Fibroblast of lung (primary cell): ENCODE measurements around the gene PLEKHH3. TPM values are rescaled to one million over a fixed set of nuclear protein-coding genes. Genes with fewer than 3 reads are reported as not detected.

Experiments
- DNase-seq, 2 donors: peaks; one replicate each; pipeline versions ENCODE4 v3.0.0 to v3.0.0-alpha.2; 2010; ENCODE audit warnings: low read depth in 2 of 2
- H2AFZ ChIP-seq: 2 replicates; pipeline ENCODE4 v1.5.1; 2012; ENCODE audit warnings: low read length, control low read depth, inconsistent platforms
- H3K27ac ChIP-seq: 2 replicates; pipeline ENCODE4 v1.5.1; 2011; ENCODE audit warnings: low read length, control low read depth; ENCODE audit not compliant: insufficient read depth
- H3K27me3 ChIP-seq: 2 replicates; pipeline ENCODE4 v1.5.1; 2011; ENCODE audit warnings: mild to moderate bottlenecking, low read length; ENCODE audit not compliant: control insufficient read depth, insufficient read depth
- H3K36me3 ChIP-seq: 2 replicates; pipeline ENCODE4 v1.5.1; 2011; ENCODE audit warnings: low read length; ENCODE audit not compliant: control insufficient read depth, insufficient read depth
- H3K4me1 ChIP-seq: 2 replicates; pipeline ENCODE4 v1.5.1; 2011; ENCODE audit warnings: low read length; ENCODE audit not compliant: control insufficient read depth, insufficient read depth; ENCODE audit errors: extremely low read depth
- H3K4me2 ChIP-seq: 2 replicates; pipeline ENCODE4 v1.5.1; 2011; ENCODE audit warnings: low read length, control low read depth; ENCODE audit not compliant: insufficient read depth; ENCODE audit errors: extremely low read depth
- H3K4me3 ChIP-seq, 4 experiments: fragments of 200-600 bp in 1 of 4; sonication (generic) in 1 of 4; replicated peaks in 1 of 4; 2 replicates each; pipeline ENCODE4 v1.5.1; 2011 to 2016; ENCODE audit warnings: low read length in 4 of 4, low read depth in 3 of 4, mild to moderate bottlenecking in 3 of 4, control low read depth in 2 of 4, inconsistent platforms in 1 of 4, mixed read lengths in 1 of 4; ENCODE audit not compliant: insufficient read depth in 1 of 4; ENCODE audit errors: control extremely low read depth in 1 of 4
- H3K79me2 ChIP-seq: 2 replicates; pipeline ENCODE4 v1.5.1; 2012; ENCODE audit warnings: mild to moderate bottlenecking, low read length, inconsistent platforms; ENCODE audit not compliant: control insufficient read depth, insufficient read depth
- H3K9ac ChIP-seq: 2 replicates; pipeline ENCODE4 v1.5.1; 2011; ENCODE audit warnings: mild to moderate bottlenecking, low read length, control low read depth; ENCODE audit not compliant: insufficient read depth
- H3K9me3 ChIP-seq: 2 replicates; pipeline ENCODE4 v1.5.1; 2012; ENCODE audit warnings: low read depth, low read length; ENCODE audit not compliant: control insufficient read depth, insufficient read depth
- H4K20me1 ChIP-seq: 2 replicates; pipeline ENCODE4 v1.5.1; 2011; ENCODE audit warnings: low read length; ENCODE audit not compliant: control insufficient read depth, insufficient read depth; ENCODE audit errors: extremely low read depth
- CTCF ChIP-seq, 2 donors: IDR thresholded peaks in 1 of 2; conservative IDR thresholded peaks in 1 of 2; 1 replicate in 1 of 2; 2 replicates in 1 of 2; pipeline ENCODE4 v1.5.1; 2011 to 2012; ENCODE audit warnings: low read length in 2 of 2, control low read depth in 1 of 2, inconsistent platforms in 1 of 2, low read depth in 1 of 2, mild to moderate bottlenecking in 1 of 2
- EZH2 ChIP-seq: IDR thresholded peaks from 2 replicates; pipeline ENCODE4 v1.5.1; 2012; ENCODE audit warnings: low read length, control low read depth, mild to moderate bottlenecking; ENCODE audit errors: missing control alignments
- polyA plus RNA-seq, 2 donors: library from polyadenylated mRNA; depleted of rRNA in 1 of 2; stranded (reverse) in 1 of 2; unstranded in 1 of 2; fragments of >200 nt; gene quantifications; 2 replicates each; pipeline ENCODE4 v1.2.1, GENCODE V29; 2011 to 2012; ENCODE audit warnings: missing spikeins in 1 of 2
- total RNA-seq: library from RNA; depleted of rRNA; stranded (reverse); fragments of >200 nt; gene quantifications from 2 replicates; pipeline ENCODE4 v1.2.1, GENCODE V29; 2014

The PLEKHH3 gene
- total and polyA plus RNA-seq, 2 donors (not counting 1 experiment from before 2014, with no cell fraction given) = 2.3 to 24.6 TPM

DNA sequence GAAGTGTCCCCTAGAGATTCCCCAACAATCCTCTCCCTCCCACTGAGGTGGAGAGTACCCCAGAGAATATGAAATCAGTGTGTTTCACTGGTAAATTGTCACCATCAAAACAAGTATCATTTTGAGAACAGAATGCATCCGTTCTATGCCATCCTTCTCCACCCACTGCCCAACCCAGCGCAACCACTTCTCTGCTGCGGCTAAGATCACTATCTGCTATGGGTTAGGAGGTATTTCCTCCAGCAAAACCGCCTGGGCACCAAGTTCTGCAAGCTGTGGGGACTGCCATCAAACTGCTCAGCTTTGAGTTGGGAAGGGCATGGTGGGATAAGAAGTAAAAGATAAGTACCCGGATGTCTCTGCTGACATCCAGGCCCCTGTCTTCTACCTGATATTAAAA, 29.9 kb upstream of the PLEKHH3 start:
- Histone ChIP-seq H2AFZ (no peak overlapping the region), H3K27me3 (no peaks in the 10 kb centered on the region), H3K4me2 (no peak overlapping the region), H3K9me3 (no peaks in the 10 kb centered on the region), H3K4me3 (no peak overlapping the region), H3K36me3 (peaks cover 28% of the 10 kb centered on the region), H4K20me1 (no peaks in the 10 kb centered on the region), H3K27ac (no peak overlapping the region), H3K79me2 (no peaks in the 10 kb centered on the region), H3K9ac (no peak overlapping the region), H3K4me1 (no peaks in the 10 kb centered on the region)
- no peak for TF ChIP-seq CTCF (conservative IDR thresholded peaks at IDR 0.05 in 1 of 2, IDR thresholded peaks at IDR 0.05 in 1 of 2; ENCODE audit: low read depth in 1 of 2, low read length in 2 of 2)
- TF ChIP-seq EZH2 = no peak
- no peak for DNase-seq

DNA sequence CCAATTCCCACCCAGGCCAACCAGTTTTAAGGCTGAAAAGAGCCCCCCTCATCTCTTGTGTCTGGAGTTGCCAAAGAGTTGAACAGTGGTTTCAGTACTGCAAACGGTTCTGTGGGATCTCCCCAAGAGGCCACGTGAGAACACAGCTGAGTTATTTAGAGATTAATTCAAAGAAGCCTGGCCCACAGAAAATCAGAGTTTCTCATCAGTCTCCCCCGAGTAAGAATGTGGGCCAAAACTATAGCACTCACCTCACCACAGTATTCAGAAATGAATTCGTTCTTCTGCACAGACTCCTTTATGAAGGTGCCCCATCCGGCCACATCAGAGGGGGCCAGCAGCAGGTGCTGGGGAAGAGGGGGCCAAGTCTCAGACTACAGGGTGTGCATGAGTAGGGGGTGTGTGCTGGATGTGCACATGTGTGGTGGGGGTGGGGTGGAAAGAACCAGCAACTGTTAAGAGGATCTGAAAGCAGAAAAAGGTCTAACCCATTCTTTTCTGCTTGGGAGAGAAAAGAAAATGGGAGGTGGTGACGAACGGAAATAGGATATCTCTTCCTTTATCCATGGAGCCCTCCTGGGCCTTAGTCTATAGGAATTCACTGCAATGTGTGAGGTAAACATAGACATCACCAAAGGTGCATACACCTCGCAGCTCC, 28.2 kb upstream of the PLEKHH3 start:
- Histone ChIP-seq H3K79me2 (no peaks in the 10 kb centered on the region), H4K20me1 (no peaks in the 10 kb centered on the region), H3K9ac (no peak overlapping the region), H3K4me3 (no peak overlapping the region), H3K27ac (no peak overlapping the region), H3K9me3 (no peaks in the 10 kb centered on the region), H3K27me3 (no peaks in the 10 kb centered on the region), H3K4me1 (no peaks in the 10 kb centered on the region), H3K4me2 (no peak overlapping the region), H2AFZ (no peak overlapping the region), H3K36me3 (peaks cover 26% of the 10 kb centered on the region)
- TF ChIP-seq EZH2 (no peak), CTCF (conservative IDR thresholded peaks at IDR 0.05 in 1 of 2, IDR thresholded peaks at IDR 0.05 in 1 of 2; ENCODE audit: low read depth in 1 of 2, low read length in 2 of 2) (no peak)
- DNase-seq = no peak

DNA sequence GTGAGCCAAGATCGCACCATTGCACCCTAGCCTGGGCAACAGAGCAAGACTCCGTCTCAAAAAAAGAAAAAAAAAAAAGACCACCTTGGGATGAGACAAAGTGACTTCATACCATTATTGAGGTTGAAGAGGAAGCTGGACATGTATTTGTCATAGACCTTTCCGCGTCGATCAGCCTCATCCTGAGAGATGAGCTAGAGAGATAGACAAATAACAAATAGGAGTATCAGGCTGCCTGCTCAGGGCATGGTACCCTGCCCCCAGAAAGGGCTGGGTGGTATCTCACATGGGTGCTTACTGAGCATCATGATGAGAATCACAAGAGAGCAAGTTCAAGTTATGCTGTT, 27.7 kb upstream of the PLEKHH3 start:
- Histone ChIP-seq H3K27ac (no peak overlapping the region), H3K9ac (no peak overlapping the region), H4K20me1 (no peaks in the 10 kb centered on the region), H3K27me3 (no peaks in the 10 kb centered on the region), H3K4me2 (no peak overlapping the region), H3K79me2 (no peaks in the 10 kb centered on the region), H2AFZ (no peak overlapping the region), H3K36me3 (peaks cover 26% of the 10 kb centered on the region), H3K4me3 (no peak overlapping the region), H3K4me1 (no peaks in the 10 kb centered on the region), H3K9me3 (no peaks in the 10 kb centered on the region)
- DNase-seq = no peak
- no peak for TF ChIP-seq EZH2
- TF ChIP-seq CTCF (conservative IDR thresholded peaks at IDR 0.05 in 1 of 2, IDR thresholded peaks at IDR 0.05 in 1 of 2; ENCODE audit: low read depth in 1 of 2, low read length in 2 of 2) = no peak
